HG02885 (cell line): Measurements from ENCODE around the gene RABGGTA.
"Not testable (repeated sequence)": the region's sequence is repeated elsewhere in the genome, so short reads cannot be mapped to it uniquely, and the experiment has no call there.

Experiments
- ATAC-seq: cut with Tn5 transposase; IDR thresholded peaks from one replicate; pipeline ENCODE4 v1.9.1; 2021; ENCODE audit warnings: mild to moderate bottlenecking; ENCODE audit not compliant: unreplicated experiment, poor library complexity

The RABGGTA gene

GRCh38 chr14:24245350-24245749 is 26.0 kb downstream of the RABGGTA start:
- ATAC-seq = not testable (repeated sequence)

- no peak for ATAC-seq
Observed at GRCh38 chr14:24243336-24243836, 28.0 kb downstream of the RABGGTA start.

GRCh38 chr14:24241829-24242443 is 29.5 kb downstream of the RABGGTA start:
- ATAC-seq = peak; percentile 82

GRCh38 chr14:24240110-24240918 is 31.1 kb downstream of the RABGGTA start:
- ATAC-seq = no peak

GRCh38 chr14:24238527-24239037 is 32.8 kb downstream of the RABGGTA start:
- no peak for ATAC-seq

- no peak for ATAC-seq
Observed at GRCh38 chr14:24238123-24238522, 33.3 kb downstream of the RABGGTA start.

- no peak for ATAC-seq
Observed at GRCh38 chr14:24237463-24237955, 33.9 kb downstream of the RABGGTA start.

- ATAC-seq = no peak
Observed at GRCh38 chr14:24236689-24237462, 34.5 kb downstream of the RABGGTA start.

GRCh38 chr14:24235804-24236688 is 35.4 kb downstream of the RABGGTA start:
- no peak for ATAC-seq

GRCh38 chr14:24234095-24235005 is 37.0 kb downstream of the RABGGTA start:
- ATAC-seq = no peak

GRCh38 chr14:24233538-24233866 is 37.9 kb downstream of the RABGGTA start:
- no peak for ATAC-seq

GRCh38 chr14:24232645-24233537 is 38.5 kb downstream of the RABGGTA start, which contains the start of gene GMPR2:
GMPR2 (plus strand) TSS chr14:24232929; CDS start chr14:24233254, 325 bp downstream.
- peak; percentile 67 for ATAC-seq

- peak; percentile 81 for ATAC-seq
Observed at GRCh38 chr14:24232121-24232644, 39.2 kb downstream of the RABGGTA start, which contains the start of gene NEDD8. NEDD8 (minus strand) TSS chr14:24232367; CDS start chr14:24232267, 100 bp downstream.

- ATAC-seq = peak; percentile 10
Observed at GRCh38 chr14:24231263-24232120, 39.9 kb downstream of the RABGGTA start.

GRCh38 chr14:24228902-24229301 is 42.5 kb downstream of the RABGGTA start:
- no peak for ATAC-seq

- no peak for ATAC-seq
Observed at GRCh38 chr14:24226473-24226872, 44.9 kb downstream of the RABGGTA start.
